PC-9 (cell line): ENCODE data around the gene CYP4V2. TPM values are rescaled to one million over a fixed set of nuclear protein-coding genes. Genes with fewer than 3 reads are reported as not detected.

ENCODE experiments used
- BruUV-seq: library from RNA; stranded (reverse); fragments of 400-500 nt; replicated peaks from 2 replicates; lab custom pipeline; 2021; lab: Mats Ljungman, UMichigan
- CTCF ChIA-PET: fragments of 300-600 bp; sonication (Branson Sonifier 250); formaldehyde crosslinking; loops from one replicate; lab custom pipeline; 2022; ENCODE audit warnings: antibody characterized with exemption; lab: Charles Lee
- POLR2A ChIA-PET: fragments of 300-600 bp; sonication (Branson Sonifier 250); formaldehyde crosslinking; loops from one replicate; lab custom pipeline; 2022; ENCODE audit warnings: antibody characterized with exemption; ENCODE audit not compliant: unreplicated experiment; lab: Charles Lee
- DNase-seq, 2 experiments: peaks; one replicate each; pipeline versions ENCODE4 v3.0.0 to v3.0.0-alpha.2; 2015 to 2022; ENCODE audit warnings: mixed read lengths in 1 of 2
- H2AFZ ChIP-seq: fragments of 200-600 bp; sonication (generic); 2 replicates; pipeline ENCODE4 v1.8.1; 2017; ENCODE audit warnings: antibody characterized with exemption
- H3F3A ChIP-seq: fragments of 200-600 bp; sonication (generic); 2 replicates; pipeline ENCODE4 v1.8.1; 2017; ENCODE audit warnings: antibody characterized with exemption, mild to moderate bottlenecking, low read depth; ENCODE audit not compliant: insufficient read depth
- H3K27ac ChIP-seq: fragments of 200-600 bp; sonication (generic); 2 replicates; pipeline ENCODE4 v1.6.1; 2016; ENCODE audit warnings: mixed run types
- H3K27me3 ChIP-seq: fragments of 200-600 bp; sonication (generic); 2 replicates; pipeline ENCODE4 v1.6.1; 2016; ENCODE audit warnings: low read depth, mixed run types; ENCODE audit not compliant: insufficient read depth
- H3K36me3 ChIP-seq: fragments of 200-600 bp; sonication (generic); 2 replicates; pipeline ENCODE4 v1.6.1; 2016; ENCODE audit warnings: low read depth, mixed run types
- H3K4me1 ChIP-seq: fragments of 200-600 bp; sonication (generic); replicated peaks from 2 replicates; pipeline ENCODE4 v1.6.1; 2016; ENCODE audit warnings: mixed run types; ENCODE audit not compliant: insufficient read depth
- H3K4me2 ChIP-seq: fragments of 200-600 bp; sonication (generic); 2 replicates; pipeline ENCODE4 v1.6.1; 2017; ENCODE audit warnings: mixed run types
- H3K4me3 ChIP-seq: fragments of 200-600 bp; sonication (generic); 2 replicates; pipeline ENCODE4 v1.6.1; 2016; ENCODE audit warnings: mixed run types
- H3K79me2 ChIP-seq: fragments of 200-600 bp; sonication (generic); 2 replicates; pipeline ENCODE4 v1.6.1; 2017; ENCODE audit warnings: low read depth, mixed run types
- H3K9me2 ChIP-seq: fragments of 200-600 bp; sonication (generic); 2 replicates; pipeline ENCODE4 v1.8.1; 2017; ENCODE audit warnings: mild to moderate bottlenecking; ENCODE audit not compliant: insufficient read depth
- H3K9me3 ChIP-seq: fragments of 200-600 bp; sonication (generic); 2 replicates; pipeline ENCODE4 v1.8.1; 2016; ENCODE audit warnings: low read depth; ENCODE audit not compliant: insufficient read depth
- H4K20me1 ChIP-seq: fragments of 200-600 bp; sonication (generic); 2 replicates; pipeline ENCODE4 v1.8.1; 2017; ENCODE audit not compliant: insufficient read depth
- EZH2 ChIP-seq: fragments of 200-600 bp; sonication (generic); IDR thresholded peaks from 2 replicates; pipeline ENCODE4 v1.8.0; 2017; ENCODE audit warnings: antibody characterized with exemption, low read depth
- intact Hi-C: fragments of 100-400 bp; cut with micrococcal nuclease; formaldehyde crosslinking; loops from one replicate; pipeline ENCODE4 v1.10.0; 2022; ENCODE audit not compliant: unreplicated experiment
- total RNA-seq: library from RNA; stranded (reverse); gene quantifications from 2 replicates; pipeline ENCODE4 v1.2.3, GENCODE V29; 2021
- TF ChIP-seq, protein P1 (sequence below): fragments of 200-600 bp; sonication (generic); conservative IDR thresholded peaks from 2 replicates; pipeline ENCODE4 v1.6.1; 2017; ENCODE audit warnings: mixed run types, antibody characterized with exemption, mild to moderate bottlenecking, moderate library complexity

The CYP4V2 gene
- total RNA-seq, 1 experiment from 2014 or later: 12.5 TPM

DNA sequence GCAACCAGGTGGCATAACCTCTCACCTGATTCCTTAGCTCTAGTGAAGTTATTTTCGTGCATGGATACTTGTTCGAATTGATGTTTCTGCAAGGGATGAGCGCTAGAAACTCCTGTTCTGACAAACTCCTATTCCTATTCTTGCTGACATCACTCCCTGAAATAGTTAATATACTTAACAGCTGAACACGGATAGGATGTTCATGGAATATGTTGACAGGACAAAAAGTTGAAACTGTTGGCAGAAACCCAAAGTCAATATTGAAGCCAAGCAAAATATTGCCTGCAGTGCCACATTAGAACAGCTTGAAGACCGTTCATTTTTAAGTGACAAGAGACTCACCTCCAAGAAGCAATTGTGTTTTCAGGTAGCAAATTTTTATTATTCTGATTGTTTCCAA lies 35.9 kb downstream of the CYP4V2 start, which contains the start of gene KLKB1:
KLKB1 (plus strand) TSS at position 287 of the 400 bp plus-strand sequence. CDS start 689 bp downstream, outside the sequence.
- BruUV-seq: no TSS peak
- Histone ChIP-seq H3K9me3 (no peaks in the 10 kb centered on the region), H3K27ac (no peak within 1 kb of the TSS), H3K4me2 (no peak within 1 kb of the TSS), H3K4me3 (no peak within 1 kb of the TSS), H3F3A (no peaks in the 10 kb centered on the region), H2AFZ (no peak within 1 kb of the TSS), H3K36me3 (no peaks in the 10 kb centered on the region), H4K20me1 (no peaks in the 10 kb centered on the region), H3K9me2 (no peaks in the 10 kb centered on the region), H3K79me2 (no peaks in the 10 kb centered on the region), H3K4me1 (no peaks in the 10 kb centered on the region), H3K27me3 (no peaks in the 10 kb centered on the region)
- ChIA-PET CTCF (no interaction called here), POLR2A (no interaction called here)
- no peak for DNase-seq
- TF ChIP-seq, protein P1, sequence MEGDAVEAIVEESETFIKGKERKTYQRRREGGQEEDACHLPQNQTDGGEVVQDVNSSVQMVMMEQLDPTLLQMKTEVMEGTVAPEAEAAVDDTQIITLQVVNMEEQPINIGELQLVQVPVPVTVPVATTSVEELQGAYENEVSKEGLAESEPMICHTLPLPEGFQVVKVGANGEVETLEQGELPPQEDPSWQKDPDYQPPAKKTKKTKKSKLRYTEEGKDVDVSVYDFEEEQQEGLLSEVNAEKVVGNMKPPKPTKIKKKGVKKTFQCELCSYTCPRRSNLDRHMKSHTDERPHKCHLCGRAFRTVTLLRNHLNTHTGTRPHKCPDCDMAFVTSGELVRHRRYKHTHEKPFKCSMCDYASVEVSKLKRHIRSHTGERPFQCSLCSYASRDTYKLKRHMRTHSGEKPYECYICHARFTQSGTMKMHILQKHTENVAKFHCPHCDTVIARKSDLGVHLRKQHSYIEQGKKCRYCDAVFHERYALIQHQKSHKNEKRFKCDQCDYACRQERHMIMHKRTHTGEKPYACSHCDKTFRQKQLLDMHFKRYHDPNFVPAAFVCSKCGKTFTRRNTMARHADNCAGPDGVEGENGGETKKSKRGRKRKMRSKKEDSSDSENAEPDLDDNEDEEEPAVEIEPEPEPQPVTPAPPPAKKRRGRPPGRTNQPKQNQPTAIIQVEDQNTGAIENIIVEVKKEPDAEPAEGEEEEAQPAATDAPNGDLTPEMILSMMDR: no peak
- no peak for TF ChIP-seq EZH2
- intact Hi-C loops: no loop called here

DNA sequence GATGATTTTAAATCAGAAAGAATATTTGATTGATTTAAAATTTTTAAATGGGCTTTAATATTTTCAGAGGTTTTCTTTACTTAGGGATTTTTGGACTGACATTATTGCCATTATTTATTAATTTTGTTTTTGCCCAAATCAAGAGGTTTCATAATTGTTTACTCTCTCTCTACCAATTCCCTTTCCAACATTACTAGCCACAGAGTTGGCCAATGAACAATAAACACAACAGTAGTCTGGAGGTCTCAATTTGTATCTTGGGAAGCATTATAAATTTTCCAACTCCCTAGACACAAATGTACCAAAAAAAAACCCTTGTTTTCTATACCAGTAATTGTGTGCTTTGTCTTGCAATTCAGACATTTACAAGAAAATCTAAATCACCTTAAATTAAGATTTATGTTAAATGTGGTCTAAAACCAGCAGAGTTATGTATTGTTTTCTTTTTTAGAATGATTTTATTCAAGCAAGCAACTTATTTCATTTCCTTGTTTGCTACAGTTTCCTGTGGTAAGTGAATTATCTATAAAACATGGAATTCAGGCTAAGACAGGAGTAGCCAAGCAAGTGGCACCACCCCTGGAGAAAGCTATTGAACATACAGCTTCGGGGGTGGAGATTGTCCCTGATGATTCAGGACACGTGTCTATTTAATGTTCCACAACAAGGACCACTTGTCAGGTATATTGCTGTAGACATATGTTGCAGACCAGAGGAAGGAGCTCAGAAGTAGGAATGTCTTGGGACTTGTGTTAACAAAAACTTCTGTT lies 36.6 kb downstream of the CYP4V2 start:
- H3F3A ChIP-seq: no peaks in the 10 kb centered on the region
- H3K27me3 ChIP-seq: no peaks in the 10 kb centered on the region
- CTCF ChIA-PET: no interaction called here
- no peak for DNase-seq
- TF ChIP-seq, protein P1: no peak
- no peak for TF ChIP-seq EZH2
- no peak overlapping the region for H2AFZ ChIP-seq
- no TSS peak for BruUV-seq
- POLR2A ChIA-PET: no interaction called here
- H3K79me2 ChIP-seq: no peaks in the 10 kb centered on the region
- no peaks in the 10 kb centered on the region for H3K9me2 ChIP-seq
- H3K27ac ChIP-seq: no peak overlapping the region
- no peaks in the 10 kb centered on the region for H4K20me1 ChIP-seq
- H3K36me3 ChIP-seq: no peaks in the 10 kb centered on the region
- no peaks in the 10 kb centered on the region for H3K9me3 ChIP-seq
- no peaks in the 10 kb centered on the region for H3K4me1 ChIP-seq
- no peak overlapping the region for H3K4me2 ChIP-seq
- no peak overlapping the region for H3K4me3 ChIP-seq
- intact Hi-C loops: no loop called here

- H3K36me3 ChIP-seq: no peaks in the 10 kb centered on the region
- TF ChIP-seq, protein P1: no peak
- no peak for TF ChIP-seq EZH2
- no peaks in the 10 kb centered on the region for H3K9me3 ChIP-seq
- no peak for DNase-seq
- no peaks in the 10 kb centered on the region for H3K79me2 ChIP-seq
- BruUV-seq: no TSS peak
- CTCF ChIA-PET: no interaction called here
- H3K27ac ChIP-seq: no peak overlapping the region
- H3K4me2 ChIP-seq: no peak overlapping the region
- H3K9me2 ChIP-seq: no peaks in the 10 kb centered on the region
- no peaks in the 10 kb centered on the region for H3K4me1 ChIP-seq
- no peaks in the 10 kb centered on the region for H3K27me3 ChIP-seq
- H3F3A ChIP-seq: no peaks in the 10 kb centered on the region
- intact Hi-C loops: no loop called here
- H2AFZ ChIP-seq: no peak overlapping the region
- no peak overlapping the region for H3K4me3 ChIP-seq
- no peaks in the 10 kb centered on the region for H4K20me1 ChIP-seq
- POLR2A ChIA-PET: no interaction called here
Measured at GRCh38 chr4:186228514-186228894, 37.1 kb downstream of the CYP4V2 start.
